Fibroblast of mammary gland (primary cell): Measurements from ENCODE around the gene CPN2.
A peak's percentile ranks its signal among the peaks of the same experiment; 100 is the strongest.

Experiments
- DNase-seq: peaks from one replicate; pipeline ENCODE4 v3.0.0-alpha.2; 2010; ENCODE audit warnings: low read depth
- H3K4me3 ChIP-seq: 2 replicates; pipeline ENCODE4 v1.5.1; 2011; ENCODE audit warnings: low read depth, mild to moderate bottlenecking, low read length, moderate library complexity; ENCODE audit not compliant: control insufficient read depth
- CTCF ChIP-seq: conservative IDR thresholded peaks from 2 replicates; pipeline ENCODE4 v1.5.1; 2011; ENCODE audit warnings: low read depth, low read length, inconsistent platforms; ENCODE audit not compliant: control insufficient read depth, insufficient read depth

The CPN2 gene

GRCh38 chr3:194395778-194396538 lies 44.8 kb upstream of the CPN2 start:
- no peak overlapping the region for H3K4me3 ChIP-seq
- DNase-seq = peak; percentile 23
- TF ChIP-seq CTCF = no peak

GRCh38 chr3:194395212-194395611 lies 44.1 kb upstream of the CPN2 start:
- DNase-seq = peak; percentile 20
- H3K4me3 ChIP-seq = no peak overlapping the region
- no peak for TF ChIP-seq CTCF

- TF ChIP-seq CTCF = no peak
- DNase-seq = no peak
These were observed 41.4 kb upstream of the CPN2 start for GRCh38 chr3:194392576-194392975.

GRCh38 chr3:194390835-194391234 lies 39.7 kb upstream of the CPN2 start:
- TF ChIP-seq CTCF = no peak
- no peak overlapping the region for H3K4me3 ChIP-seq
- no peak for DNase-seq

More at GRCh38 chr3:194392576-194392975, 41.4 kb upstream of the CPN2 start:
- no peak overlapping the region for H3K4me3 ChIP-seq

- no peak for DNase-seq
- TF ChIP-seq CTCF = no peak
These were observed 38.1 kb upstream of the CPN2 start for GRCh38 chr3:194389269-194389668.

GRCh38 chr3:194387926-194388418 lies 36.8 kb upstream of the CPN2 start:
- TF ChIP-seq CTCF = no peak
- DNase-seq = no peak
- no peak overlapping the region for H3K4me3 ChIP-seq

More at GRCh38 chr3:194389269-194389668, 38.1 kb upstream of the CPN2 start:
- H3K4me3 ChIP-seq = no peak overlapping the region
